ENCODE measurements around the gene C16orf90. TPM values are rescaled to one million over a fixed set of nuclear protein-coding genes. Genes with fewer than 3 reads are reported as not detected.

C16orf90 gene
- total RNA-seq, 2 experiments from 2014 or later, result not detected

GRCh38 chr16:3518292-3518985, 23.1 kb upstream of the C16orf90 start:
- Histone ChIP-seq H2AFZ (ENCODE audit: low read length) (no peak overlapping the region), H3K9me2 (ENCODE audit: insufficient read depth, low read length) (no peaks in the 10 kb centered on the region), H3K36me3 (ENCODE audit: insufficient read depth, low read length) (peaks cover 9% of the 10 kb centered on the region; the same call in 1 of the 2 replicates), H3K79me2 (ENCODE audit: insufficient read depth, low read depth, low read length) (no peaks in the 10 kb centered on the region), H3K4me3 (ENCODE audit: low read depth, low read length, poor library complexity, severe bottlenecking) (no peak overlapping the region), H3K9me3 (ENCODE audit: low read length) (no peaks in the 10 kb centered on the region), H3K4me2 (ENCODE audit: low read length) (no peak overlapping the region), H3K4me1 (ENCODE audit: insufficient read depth, low read length, poor library complexity, severe bottlenecking) (no peaks in the 10 kb centered on the region), H3K27ac (ENCODE audit: low read depth, low read length, poor library complexity, severe bottlenecking) (no peak overlapping the region), H4K20me1 (ENCODE audit: insufficient read depth, low read length) (no peaks in the 10 kb centered on the region)
- ChIA-PET POLR2A (interaction anchor here (0.5 kb wide), 1 partner anchor 192 kb away, joined by 3 read pairs; no protein-coding TSS in a partner anchor), CTCF (ENCODE audit: unreplicated experiment) (interaction anchor here (0.6 kb wide), 1 partner anchor 193 kb away, joined by 3 read pairs; no protein-coding TSS in a partner anchor)
- no TSS peak for BruUV-seq (replicated peaks)
- DNase-seq (ENCODE audit: low spot score), result no peak
- TF ChIP-seq, protein P1, sequence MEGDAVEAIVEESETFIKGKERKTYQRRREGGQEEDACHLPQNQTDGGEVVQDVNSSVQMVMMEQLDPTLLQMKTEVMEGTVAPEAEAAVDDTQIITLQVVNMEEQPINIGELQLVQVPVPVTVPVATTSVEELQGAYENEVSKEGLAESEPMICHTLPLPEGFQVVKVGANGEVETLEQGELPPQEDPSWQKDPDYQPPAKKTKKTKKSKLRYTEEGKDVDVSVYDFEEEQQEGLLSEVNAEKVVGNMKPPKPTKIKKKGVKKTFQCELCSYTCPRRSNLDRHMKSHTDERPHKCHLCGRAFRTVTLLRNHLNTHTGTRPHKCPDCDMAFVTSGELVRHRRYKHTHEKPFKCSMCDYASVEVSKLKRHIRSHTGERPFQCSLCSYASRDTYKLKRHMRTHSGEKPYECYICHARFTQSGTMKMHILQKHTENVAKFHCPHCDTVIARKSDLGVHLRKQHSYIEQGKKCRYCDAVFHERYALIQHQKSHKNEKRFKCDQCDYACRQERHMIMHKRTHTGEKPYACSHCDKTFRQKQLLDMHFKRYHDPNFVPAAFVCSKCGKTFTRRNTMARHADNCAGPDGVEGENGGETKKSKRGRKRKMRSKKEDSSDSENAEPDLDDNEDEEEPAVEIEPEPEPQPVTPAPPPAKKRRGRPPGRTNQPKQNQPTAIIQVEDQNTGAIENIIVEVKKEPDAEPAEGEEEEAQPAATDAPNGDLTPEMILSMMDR (conservative IDR thresholded peaks at IDR 0.05; ENCODE audit: low read length), result no peak
- no peak for TF ChIP-seq EZH2phosphoT487 (IDR thresholded peaks at IDR 0.05; ENCODE audit: borderline replicate concordance, low read depth, low read length)
- intact Hi-C loops (cut with micrococcal nuclease; ENCODE audit: unreplicated experiment), result no loop called here

GRCh38 chr16:3515897-3516296, 20.6 kb upstream of the C16orf90 start:
- ChIA-PET CTCF (ENCODE audit: unreplicated experiment) (no interaction called here), POLR2A (no interaction called here)
- no peaks in the 10 kb centered on the region for H3K9me3 ChIP-seq (ENCODE audit: low read length)
- no peak overlapping the region for H3K4me3 ChIP-seq (ENCODE audit: low read depth, low read length, poor library complexity, severe bottlenecking)
- no peaks in the 10 kb centered on the region for H3K79me2 ChIP-seq (ENCODE audit: insufficient read depth, low read depth, low read length)
- H3K4me1 ChIP-seq (ENCODE audit: insufficient read depth, low read length, poor library complexity, severe bottlenecking), result no peaks in the 10 kb centered on the region
- no peak overlapping the region for H3K27ac ChIP-seq (ENCODE audit: low read depth, low read length, poor library complexity, severe bottlenecking)
- H4K20me1 ChIP-seq (ENCODE audit: insufficient read depth, low read length), result no peaks in the 10 kb centered on the region
- DNase-seq (ENCODE audit: low spot score), result no peak
- TF ChIP-seq EZH2phosphoT487 (IDR thresholded peaks at IDR 0.05; ENCODE audit: borderline replicate concordance, low read depth, low read length), result no peak
- TF ChIP-seq, protein P1 (conservative IDR thresholded peaks at IDR 0.05; ENCODE audit: low read length), result no peak
- BruUV-seq (replicated peaks), result no TSS peak
- no peaks in the 10 kb centered on the region for H3K9me2 ChIP-seq (ENCODE audit: insufficient read depth, low read length)
- H2AFZ ChIP-seq (ENCODE audit: low read length), result no peak overlapping the region
- no peak overlapping the region for H3K4me2 ChIP-seq (ENCODE audit: low read length)
- peaks cover 4% of the 10 kb centered on the region; the same call in 1 of the 2 replicates for H3K36me3 ChIP-seq (ENCODE audit: insufficient read depth, low read length)
- intact Hi-C loops (cut with micrococcal nuclease; ENCODE audit: unreplicated experiment), result no loop called here

DNA sequence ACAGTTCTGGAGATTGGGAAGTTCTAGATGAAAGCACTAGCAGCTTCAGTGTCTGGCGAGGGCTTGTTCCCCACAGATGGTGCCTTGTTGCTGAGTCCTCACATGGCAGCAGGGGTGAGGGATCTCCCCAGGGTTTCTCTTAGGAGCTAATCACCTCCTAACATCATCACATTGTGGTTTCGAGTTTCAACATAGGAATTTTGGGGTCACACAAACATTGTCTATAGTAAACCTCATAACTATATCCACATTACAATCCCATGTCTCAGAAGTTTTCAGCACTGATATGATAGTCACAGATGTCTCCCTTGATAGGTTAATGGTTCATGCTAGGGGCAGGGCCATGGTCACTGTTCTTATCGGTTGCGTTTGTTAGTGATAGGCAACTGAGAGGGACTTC, 19.3 kb upstream of the C16orf90 start:
- no peak for DNase-seq (ENCODE audit: low spot score)
- Histone ChIP-seq H3K9me3 (ENCODE audit: low read length) (no peaks in the 10 kb centered on the region), H2AFZ (ENCODE audit: low read length) (no peak overlapping the region), H3K4me2 (ENCODE audit: low read length) (no peak overlapping the region), H4K20me1 (ENCODE audit: insufficient read depth, low read length) (no peaks in the 10 kb centered on the region), H3K4me3 (ENCODE audit: low read depth, low read length, poor library complexity, severe bottlenecking) (no peak overlapping the region), H3K4me1 (ENCODE audit: insufficient read depth, low read length, poor library complexity, severe bottlenecking) (no peaks in the 10 kb centered on the region), H3K79me2 (ENCODE audit: insufficient read depth, low read depth, low read length) (no peaks in the 10 kb centered on the region), H3K36me3 (ENCODE audit: insufficient read depth, low read length) (peaks cover 4% of the 10 kb centered on the region; the same call in 1 of the 2 replicates), H3K9me2 (ENCODE audit: insufficient read depth, low read length) (no peaks in the 10 kb centered on the region), H3K27ac (ENCODE audit: low read depth, low read length, poor library complexity, severe bottlenecking) (no peak overlapping the region)
- intact Hi-C loops (cut with micrococcal nuclease; ENCODE audit: unreplicated experiment), result no loop called here
- ChIA-PET POLR2A (interaction anchor here (0.6 kb wide), 1 partner anchor 23 kb away, joined by 3 read pairs; no protein-coding TSS in a partner anchor), CTCF (ENCODE audit: unreplicated experiment) (no interaction called here)
- BruUV-seq (replicated peaks), result no TSS peak
- TF ChIP-seq, protein P1 (conservative IDR thresholded peaks at IDR 0.05; ENCODE audit: low read length), result no peak
- TF ChIP-seq EZH2phosphoT487 (IDR thresholded peaks at IDR 0.05; ENCODE audit: borderline replicate concordance, low read depth, low read length), result no peak

All from OCI-LY7 (cell line).